Measurements from ENCODE around the gene PRKCZ. TPM values are rescaled to one million over a fixed set of nuclear protein-coding genes. Genes with fewer than 3 reads are reported as not detected.

The PRKCZ gene
- total and polyA plus RNA-seq, 4 experiments from 2014 or later, result 13.5 to 40.7 (median 23.0) TPM

- no peak for DNase-seq
- H3K27me3 Mint-ChIP-seq, result no peaks in the 10 kb centered on the region
- no peaks in the 10 kb centered on the region for H3K9me3 ChIP-seq (ENCODE audit: control insufficient read depth in 1 of 2, low read length in 2 of 2)
- ChIA-PET POLR2A (ENCODE audit: partially characterized antibody) (interaction anchor here (0.8 to 2.9 kb wide), 10 partner anchors 9 to 327 kb away, joined by 3 to 83 read pairs (median 6); partner anchors contain the start of genes MORN1, RER1 and SKI), CTCF (ENCODE audit: partially characterized antibody) (interaction anchor here (1.2 to 11.5 kb wide), 5 partner anchors 12 to 182 kb away, joined by 3 to 236 read pairs (median 4); no protein-coding TSS in a partner anchor)
- peak overlapping the region in 5 of 8 donors; percentile 83 to 90 (median 84) for H3K4me3 Mint-ChIP-seq
- intact Hi-C loops (cut with micrococcal nuclease), result loop anchor here (5.0 kb wide), 2 partner anchors 66 to 329 kb away; partner anchors contain the start of gene PANK4
- H3K27me3 ChIP-seq (ENCODE audit: insufficient read depth, low read length), result no peaks in the 10 kb centered on the region
- peak overlapping the region; percentile 68 for H3K27ac ChIP-seq (ENCODE audit: low read depth, low read length)
- peak overlapping the region; percentile 89 to 96 (median 92) for H3K27ac Mint-ChIP-seq
- H3K36me3 ChIP-seq (ENCODE audit: insufficient read depth, low read length), result no peaks in the 10 kb centered on the region
- peaks cover 0 to 2% of the 10 kb centered on the region in 2 donors for H3K36me3 Mint-ChIP-seq
- H3K9me3 Mint-ChIP-seq, result no peaks in the 10 kb centered on the region
- H3K4me3 ChIP-seq (ENCODE audit: low read length in 2 of 2), result no peak overlapping the region
- H3K4me1 Mint-ChIP-seq, result peaks cover 7 to 33% (median 18%) of the 10 kb centered on the region in 4 donors
- peaks cover 45% of the 10 kb centered on the region for H3K4me1 ChIP-seq (ENCODE audit: insufficient read depth, low read length)
These were observed 148.4 kb downstream of the PRKCZ start for GRCh38 chr1:2198571-2198970.

- Mint-ChIP-seq H3K27ac (peak overlapping the region; percentile 89 to 96 (median 92)), H3K27me3 (no peaks in the 10 kb centered on the region), H3K36me3 (peaks cover 0 to 2% of the 10 kb centered on the region in 2 donors), H3K9me3 (no peaks in the 10 kb centered on the region), H3K4me1 (peaks cover 7 to 33% (median 18%) of the 10 kb centered on the region in 4 donors), H3K4me3 (peak overlapping the region; percentile 80 to 90 (median 84))
- ChIA-PET POLR2A (ENCODE audit: partially characterized antibody) (interaction anchor here (0.6 to 2.9 kb wide), 18 partner anchors 9 to 386 kb away, joined by 3 to 83 read pairs (median 4); partner anchors contain the start of genes MORN1, RER1 and SKI), CTCF (ENCODE audit: partially characterized antibody) (interaction anchor here (0.8 to 11.5 kb wide), 7 partner anchors 12 to 181 kb away, joined by 3 to 236 read pairs (median 4); no protein-coding TSS in a partner anchor)
- Histone ChIP-seq H3K27ac (ENCODE audit: low read depth, low read length) (peak overlapping the region; percentile 68), H3K4me1 (ENCODE audit: insufficient read depth, low read length) (peaks cover 45% of the 10 kb centered on the region), H3K27me3 (ENCODE audit: insufficient read depth, low read length) (no peaks in the 10 kb centered on the region), H3K9me3 (ENCODE audit: control insufficient read depth in 1 of 2, low read length in 2 of 2) (no peaks in the 10 kb centered on the region), H3K36me3 (ENCODE audit: insufficient read depth, low read length) (no peaks in the 10 kb centered on the region), H3K4me3 (ENCODE audit: low read length in 2 of 2) (peak overlapping the region; percentile 64 to 68)
- peak; percentile 78 to 90 (median 81) for DNase-seq
- intact Hi-C loops (cut with micrococcal nuclease), result loop anchor here (1.0 to 5.0 kb wide), 3 partner anchors 67 to 328 kb away; partner anchors contain the start of gene PANK4
These were observed 149.0 kb downstream of the PRKCZ start for GRCh38 chr1:2199042-2199810.

- Mint-ChIP-seq H3K9me3 (no peaks in the 10 kb centered on the region), H3K36me3 (no peaks in the 10 kb centered on the region), H3K27ac (peak overlapping the region in 2 of 7 donors; percentile 89 to 95), H3K27me3 (no peaks in the 10 kb centered on the region), H3K4me3 (no peak overlapping the region), H3K4me1 (peaks cover 7 to 33% (median 15%) of the 10 kb centered on the region in 4 donors)
- POLR2A ChIA-PET (ENCODE audit: partially characterized antibody), result interaction anchor here (0.6 to 2.9 kb wide), 8 partner anchors 31 to 385 kb away, joined by 3 to 83 read pairs (median 7); partner anchors contain the start of genes MORN1, RER1 and SKI
- intact Hi-C loops (cut with micrococcal nuclease), result no loop called here
- H3K27me3 ChIP-seq (ENCODE audit: insufficient read depth, low read length), result no peaks in the 10 kb centered on the region
- H3K36me3 ChIP-seq (ENCODE audit: insufficient read depth, low read length), result no peaks in the 10 kb centered on the region
- peaks cover 45% of the 10 kb centered on the region for H3K4me1 ChIP-seq (ENCODE audit: insufficient read depth, low read length)
- CTCF ChIA-PET (ENCODE audit: partially characterized antibody), result interaction anchor here (1.1 to 11.5 kb wide), 3 partner anchors 51 to 180 kb away, joined by 3 to 236 read pairs (median 4); no protein-coding TSS in a partner anchor
- H3K9me3 ChIP-seq (ENCODE audit: control insufficient read depth in 1 of 2, low read length in 2 of 2), result no peaks in the 10 kb centered on the region
- H3K4me3 ChIP-seq (ENCODE audit: low read length in 2 of 2), result no peak overlapping the region
- no peak for DNase-seq
- H3K27ac ChIP-seq (ENCODE audit: low read depth, low read length), result no peak overlapping the region
These were observed 150.2 kb downstream of the PRKCZ start for GRCh38 chr1:2200308-2200943.

- H3K4me3 Mint-ChIP-seq, result peak overlapping the region in 3 of 8 donors; percentile 25 to 29 (median 25)
- POLR2A ChIA-PET (ENCODE audit: partially characterized antibody), result interaction anchor here (0.6 to 2.9 kb wide), 2 partner anchors 30 to 91 kb away, joined by 3 to 83 read pairs; partner anchors contain the start of gene SKI
These were observed 150.9 kb downstream of the PRKCZ start for GRCh38 chr1:2201062-2201461.

GRCh38 chr1:2202008-2202575, 151.9 kb downstream of the PRKCZ start:
- no peak for DNase-seq
- Histone ChIP-seq H3K27me3 (ENCODE audit: insufficient read depth, low read length) (no peaks in the 10 kb centered on the region), H3K4me3 (ENCODE audit: low read length in 2 of 2) (no peak overlapping the region), H3K27ac (ENCODE audit: low read depth, low read length) (no peak overlapping the region), H3K9me3 (ENCODE audit: control insufficient read depth in 1 of 2, low read length in 2 of 2) (no peaks in the 10 kb centered on the region), H3K36me3 (ENCODE audit: insufficient read depth, low read length) (no peaks in the 10 kb centered on the region), H3K4me1 (ENCODE audit: insufficient read depth, low read length) (peaks cover 51% of the 10 kb centered on the region)
- Mint-ChIP-seq H3K27me3 (no peaks in the 10 kb centered on the region), H3K4me3 (peak overlapping the region in 1 of 8 donors; percentile 25), H3K27ac (peak overlapping the region in 3 of 7 donors; percentile 30 to 80 (median 61)), H3K36me3 (no peaks in the 10 kb centered on the region), H3K9me3 (no peaks in the 10 kb centered on the region), H3K4me1 (peaks cover 10 to 39% (median 17%) of the 10 kb centered on the region in 4 donors)
- intact Hi-C loops (cut with micrococcal nuclease), result no loop called here
- ChIA-PET CTCF (ENCODE audit: partially characterized antibody) (interaction anchor here (0.7 to 2.4 kb wide), 6 partner anchors 28 to 1287 kb away, joined by 3 to 9 read pairs (median 4); no protein-coding TSS in a partner anchor), POLR2A (ENCODE audit: partially characterized antibody) (interaction anchor here (1.4 to 1.7 kb wide), 2 partner anchors 32 to 53 kb away, joined by 3 to 6 read pairs; no protein-coding TSS in a partner anchor)

More at GRCh38 chr1:2201062-2201461, 150.9 kb downstream of the PRKCZ start:
- peaks cover 10 to 37% (median 17%) of the 10 kb centered on the region in 4 donors for H3K4me1 Mint-ChIP-seq
- Histone ChIP-seq H3K36me3 (ENCODE audit: insufficient read depth, low read length) (no peaks in the 10 kb centered on the region), H3K9me3 (ENCODE audit: control insufficient read depth in 1 of 2, low read length in 2 of 2) (no peaks in the 10 kb centered on the region), H3K4me1 (ENCODE audit: insufficient read depth, low read length) (peaks cover 48% of the 10 kb centered on the region), H3K4me3 (ENCODE audit: low read length in 2 of 2) (no peak overlapping the region), H3K27me3 (ENCODE audit: insufficient read depth, low read length) (no peaks in the 10 kb centered on the region), H3K27ac (ENCODE audit: low read depth, low read length) (no peak overlapping the region)
- peak overlapping the region in 2 of 7 donors; percentile 12 to 79 for H3K27ac Mint-ChIP-seq
- H3K9me3 Mint-ChIP-seq, result no peaks in the 10 kb centered on the region
- DNase-seq, result no peak
- intact Hi-C loops (cut with micrococcal nuclease), result no loop called here
- H3K27me3 Mint-ChIP-seq, result no peaks in the 10 kb centered on the region
- CTCF ChIA-PET (ENCODE audit: partially characterized antibody), result interaction anchor here (0.7 kb wide), 1 partner anchor 348 kb away, joined by 3 read pairs; no protein-coding TSS in a partner anchor
- H3K36me3 Mint-ChIP-seq, result no peaks in the 10 kb centered on the region

- H3K36me3 Mint-ChIP-seq, result no peaks in the 10 kb centered on the region
- no peaks in the 10 kb centered on the region for H3K9me3 Mint-ChIP-seq
- Histone ChIP-seq H3K4me1 (ENCODE audit: insufficient read depth, low read length) (peaks cover 49% of the 10 kb centered on the region), H3K27ac (ENCODE audit: low read depth, low read length) (no peak overlapping the region), H3K9me3 (ENCODE audit: control insufficient read depth in 1 of 2, low read length in 2 of 2) (no peaks in the 10 kb centered on the region), H3K4me3 (ENCODE audit: low read length in 2 of 2) (no peak overlapping the region), H3K36me3 (ENCODE audit: insufficient read depth, low read length) (no peaks in the 10 kb centered on the region), H3K27me3 (ENCODE audit: insufficient read depth, low read length) (no peaks in the 10 kb centered on the region)
- peak overlapping the region in 3 of 7 donors; percentile 10 to 68 (median 30) for H3K27ac Mint-ChIP-seq
- DNase-seq, result no peak
- H3K4me3 Mint-ChIP-seq, result no peak overlapping the region
- intact Hi-C loops (cut with micrococcal nuclease), result no loop called here
- ChIA-PET CTCF (ENCODE audit: partially characterized antibody) (interaction anchor here (1.2 to 2.4 kb wide), 3 partner anchors 8 to 178 kb away, joined by 4 to 9 read pairs (median 7); partner anchors contain the start of gene FAAP20), POLR2A (ENCODE audit: partially characterized antibody) (interaction anchor here (0.8 to 6.7 kb wide), 4 partner anchors 25 to 383 kb away, joined by 3 to 50 read pairs (median 6); partner anchors contain the start of genes PRXL2B and SKI)
- no peaks in the 10 kb centered on the region for H3K27me3 Mint-ChIP-seq
- peaks cover 10 to 37% (median 16%) of the 10 kb centered on the region in 4 donors for H3K4me1 Mint-ChIP-seq
These were observed 152.8 kb downstream of the PRKCZ start for GRCh38 chr1:2202843-2203601.

Measured in CD4-positive, alpha-beta memory T cell (primary cell).